H1 (cell line): ENCODE data around the gene PACS1.

ENCODE experiments used
- CHD7 ChIP-seq: fragments of 300-600 bp; sonication (generic); IDR thresholded peaks from 2 replicates; pipeline ENCODE4 v1.7.1; 2012; ENCODE audit warnings: low read length, moderate library complexity, mild to moderate bottlenecking, inconsistent platforms; ENCODE audit not compliant: insufficient replicate concordance
- EGR1 ChIP-seq: IDR thresholded peaks from 2 replicates; pipeline ENCODE4 v1.6.1; 2011; ENCODE audit warnings: low read depth, low read length, borderline replicate concordance
- EZH2 ChIP-seq: fragments of 200-600 bp; sonication (generic); IDR thresholded peaks from 2 replicates; pipeline ENCODE4 v1.7.1; 2012; ENCODE audit warnings: low read depth, mild to moderate bottlenecking, moderate library complexity, low read length, inconsistent platforms; ENCODE audit not compliant: severe bottlenecking
- JUN ChIP-seq: IDR thresholded peaks from 2 replicates; pipeline ENCODE4 v1.6.1; 2011; ENCODE audit warnings: low read depth, mild to moderate bottlenecking, improper control_type of control experiment, low read length
- POLR2AphosphoS5 ChIP-seq: IDR thresholded peaks from 2 replicates; pipeline ENCODE4 v1.6.1; 2011; ENCODE audit warnings: low read depth, low read length
- YY1 ChIP-seq: IDR thresholded peaks from 2 replicates; pipeline ENCODE4 v1.6.1; 2011; ENCODE audit warnings: low read depth, mild to moderate bottlenecking, low read length
- TF ChIP-seq, protein P1 (sequence below), 3 experiments: IDR thresholded peaks; 1 replicate in 2 of 3; 2 replicates in 1 of 3; pipeline versions ENCODE4 v1.5.1 to v1.6.1; 2011; ENCODE audit warnings: low read length in 3 of 3, mild to moderate bottlenecking in 3 of 3, inconsistent platforms in 2 of 3, low read depth in 1 of 3, moderate library complexity in 1 of 3; ENCODE audit not compliant: insufficient read depth in 1 of 3; ENCODE audit errors: control extremely low read depth in 1 of 3

DNA sequence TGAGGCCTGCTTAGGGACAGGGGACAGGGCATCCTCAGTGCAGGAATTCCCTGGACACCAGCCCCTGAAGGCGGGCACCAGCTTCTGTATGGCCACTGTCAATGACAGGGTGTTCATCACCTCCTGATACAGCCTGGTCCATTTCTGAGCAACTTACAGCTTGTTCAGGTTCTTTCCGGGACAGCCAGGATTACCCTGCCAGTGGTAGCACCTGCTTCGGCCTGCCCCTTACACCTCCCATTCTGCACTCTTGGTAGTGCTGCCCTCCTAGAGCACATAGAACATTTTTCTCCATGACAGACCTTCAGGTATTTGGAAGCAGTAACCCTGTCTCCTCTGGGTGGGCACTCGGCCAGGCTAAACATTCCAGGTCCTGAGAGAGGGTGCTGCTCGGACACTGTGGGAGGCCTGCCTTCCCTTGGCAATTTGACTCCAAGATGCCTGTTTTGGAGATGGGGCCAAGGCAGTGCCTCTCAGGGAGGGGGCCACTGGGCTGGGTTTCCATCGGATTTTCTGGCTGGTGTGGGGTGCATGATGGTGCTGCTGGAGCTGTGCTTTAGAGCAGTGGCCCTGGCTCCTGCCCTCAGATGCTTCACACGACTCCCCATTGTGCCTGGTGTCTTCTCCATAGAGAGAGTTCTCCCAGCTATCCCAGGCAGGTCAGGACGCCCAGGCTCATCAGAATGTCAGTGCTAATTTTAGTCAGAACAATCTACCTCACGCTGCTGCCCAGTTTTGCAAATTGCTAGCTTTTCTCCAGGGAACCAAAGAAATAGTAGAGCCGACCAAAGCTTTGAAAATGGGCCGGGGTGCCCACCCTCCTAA is 22.3 kb upstream of the PACS1 start:
- TF ChIP-seq POLR2AphosphoS5 (no peak), YY1 (no peak), CHD7 (no peak), EZH2 (no peak), JUN (no peak), EGR1 (no peak)
- TF ChIP-seq, protein P1, sequence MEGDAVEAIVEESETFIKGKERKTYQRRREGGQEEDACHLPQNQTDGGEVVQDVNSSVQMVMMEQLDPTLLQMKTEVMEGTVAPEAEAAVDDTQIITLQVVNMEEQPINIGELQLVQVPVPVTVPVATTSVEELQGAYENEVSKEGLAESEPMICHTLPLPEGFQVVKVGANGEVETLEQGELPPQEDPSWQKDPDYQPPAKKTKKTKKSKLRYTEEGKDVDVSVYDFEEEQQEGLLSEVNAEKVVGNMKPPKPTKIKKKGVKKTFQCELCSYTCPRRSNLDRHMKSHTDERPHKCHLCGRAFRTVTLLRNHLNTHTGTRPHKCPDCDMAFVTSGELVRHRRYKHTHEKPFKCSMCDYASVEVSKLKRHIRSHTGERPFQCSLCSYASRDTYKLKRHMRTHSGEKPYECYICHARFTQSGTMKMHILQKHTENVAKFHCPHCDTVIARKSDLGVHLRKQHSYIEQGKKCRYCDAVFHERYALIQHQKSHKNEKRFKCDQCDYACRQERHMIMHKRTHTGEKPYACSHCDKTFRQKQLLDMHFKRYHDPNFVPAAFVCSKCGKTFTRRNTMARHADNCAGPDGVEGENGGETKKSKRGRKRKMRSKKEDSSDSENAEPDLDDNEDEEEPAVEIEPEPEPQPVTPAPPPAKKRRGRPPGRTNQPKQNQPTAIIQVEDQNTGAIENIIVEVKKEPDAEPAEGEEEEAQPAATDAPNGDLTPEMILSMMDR (IDR thresholded peaks at IDR 0.05; ENCODE audit: control extremely low read depth in 1 of 3, insufficient read depth in 1 of 3, low read depth in 1 of 3, low read length in 3 of 3), result no peak
